GM12878 (cell line): ENCODE results near the gene RIIAD1. TPM values are rescaled to one million over a fixed set of nuclear protein-coding genes. Genes with fewer than 3 reads are reported as not detected.

Experiments
- ATAC-seq: fragments of 200-7000 bp; cut with Tn5 transposase; 3 replicates; pipeline ENCODE4 v1.9.1; 2020; ENCODE audit warnings: mild to moderate bottlenecking, moderate library complexity
- BruUV-seq: library from RNA; stranded (reverse); fragments of 400-500 nt; replicated peaks from 2 replicates; lab custom pipeline; 2021; lab: Mats Ljungman, UMichigan
- CTCF ChIA-PET: fragments of 300-600 bp; sonication (Branson Sonifier 250); formaldehyde crosslinking; extraction: SDS; loops from one replicate; lab custom pipeline; 2021; ENCODE audit warnings: inconsistent platforms; lab: Yijun Ruan, JAX
- POLR2A ChIA-PET: fragments of 350-600 bp; formaldehyde crosslinking; extraction: SDS; loops from one replicate; lab custom pipeline; 2021; ENCODE audit warnings: inconsistent platforms; lab: Charles Lee
- RAD21 ChIA-PET: fragments of 300-600 bp; sonication (Branson Sonifier 250); formaldehyde crosslinking; loops from one replicate; lab custom pipeline; 2023; ENCODE audit warnings: antibody characterized with exemption; ENCODE audit not compliant: unreplicated experiment; lab: Charles Lee
- SMC1A ChIA-PET: fragments of 300-600 bp; sonication (Branson Sonifier 250); formaldehyde crosslinking; loops from one replicate; lab custom pipeline; 2023; ENCODE audit not compliant: unreplicated experiment, uncharacterized antibody; lab: Charles Lee
- DNase-seq: peaks from one replicate; pipeline ENCODE4 v3.0.0-alpha.2; 2011; ENCODE audit warnings: low read depth, low spot score
- FAIRE-seq: peaks from 3 replicates; lab custom pipeline; 2011; peaks lifted over from hg19 to GRCh38; lab: Jason Lieb, UNC
- H2AFZ ChIP-seq: 2 replicates; pipeline ENCODE4 v1.6.0; 2011; ENCODE audit warnings: low read depth, low read length, control low read depth; ENCODE audit not compliant: control insufficient read depth
- H3K27ac ChIP-seq: 2 replicates; pipeline ENCODE4 v1.5.1; 2011; ENCODE audit warnings: control low read depth; ENCODE audit not compliant: control insufficient read depth, insufficient read depth
- H3K27me3 ChIP-seq, 2 experiments: replicated peaks in 1 of 2; 2 replicates each; pipeline versions ENCODE4 v1.6.0 to v1.6.1; 2011; ENCODE audit warnings: low read length in 1 of 2; ENCODE audit not compliant: control insufficient read depth in 2 of 2, insufficient read depth in 2 of 2
- H3K36me3 ChIP-seq, 2 experiments: 2 replicates each; pipeline ENCODE4 v1.5.1; 2011; ENCODE audit warnings: low read length in 1 of 2; ENCODE audit not compliant: control insufficient read depth in 2 of 2, insufficient read depth in 2 of 2
- H3K4me1 ChIP-seq: 2 replicates; pipeline ENCODE4 v1.6.1; 2011; ENCODE audit warnings: mild to moderate bottlenecking, low read length, moderate library complexity, mixed read lengths; ENCODE audit not compliant: control insufficient read depth, insufficient read depth
- H3K4me2 ChIP-seq: 2 replicates; pipeline ENCODE4 v1.6.0; 2011; ENCODE audit warnings: control low read depth; ENCODE audit not compliant: control insufficient read depth, insufficient read depth
- H3K4me3 ChIP-seq: fragments of 200-600 bp; sonication (generic); 2 replicates; pipeline ENCODE4 v1.5.1; 2016
- H3K79me2 ChIP-seq: 2 replicates; pipeline ENCODE4 v1.6.0; 2011; ENCODE audit warnings: low read length; ENCODE audit not compliant: control insufficient read depth, insufficient read depth
- H3K9ac ChIP-seq: 2 replicates; pipeline ENCODE4 v1.8.0; 2011; ENCODE audit warnings: low read length, control low read depth, mixed read lengths; ENCODE audit not compliant: control insufficient read depth, insufficient read depth
- H3K9me3 ChIP-seq: replicated peaks from 3 replicates; pipeline ENCODE4 v1.5.1; 2011; ENCODE audit warnings: mild to moderate bottlenecking, low read length; ENCODE audit not compliant: control insufficient read depth, insufficient read depth
- H4K20me1 ChIP-seq: 2 replicates; pipeline ENCODE4 v1.6.0; 2011; ENCODE audit not compliant: control insufficient read depth, insufficient read depth
- CBX3 ChIP-seq: fragments of 200-600 bp; sonication (generic); IDR thresholded peaks from 2 replicates; pipeline ENCODE4 v1.6.1; 2016; ENCODE audit warnings: low read depth, borderline replicate concordance
- E2F4 ChIP-seq: IDR thresholded peaks from 2 replicates; pipeline ENCODE4 v1.6.1; 2012; ENCODE audit warnings: low read depth, low read length, improper control_type of control experiment
- EGR1 ChIP-seq, 2 experiments: IDR thresholded peaks; 1 replicate in 1 of 2; 2 replicates in 1 of 2; pipeline ENCODE4 v1.6.1; 2011 to 2012; ENCODE audit warnings: low read depth in 2 of 2, low read length in 2 of 2, borderline replicate concordance in 1 of 2, mild to moderate bottlenecking in 1 of 2, moderate library complexity in 1 of 2
- KAT2A ChIP-seq: conservative IDR thresholded peaks from 2 replicates; pipeline ENCODE4 v1.6.1; 2011; ENCODE audit warnings: low read depth, low read length; ENCODE audit not compliant: control insufficient read depth
- KLF5 ChIP-seq: fragments of 450-650 bp; IDR thresholded peaks from 2 replicates; pipeline ENCODE4 v1.6.1; 2014; ENCODE audit warnings: mild to moderate bottlenecking; ENCODE audit not compliant: partially characterized antibody
- POU2F2 ChIP-seq: IDR thresholded peaks from 3 replicates; pipeline ENCODE4 v1.6.1; 2011; ENCODE audit warnings: low read depth, mild to moderate bottlenecking, low read length, borderline replicate concordance
- RUNX3 ChIP-seq: IDR thresholded peaks from 2 replicates; pipeline ENCODE4 v1.6.1; 2012; ENCODE audit warnings: low read length, inconsistent platforms
- SKIL ChIP-seq: fragments of 450-650 bp; IDR thresholded peaks from 2 replicates; pipeline ENCODE4 v1.6.1; 2017; ENCODE audit warnings: mild to moderate bottlenecking, low read depth, inconsistent platforms; ENCODE audit not compliant: poor library complexity, severe bottlenecking
- SMAD5 ChIP-seq: IDR thresholded peaks from 2 replicates; pipeline ENCODE4 v1.6.1; 2016; ENCODE audit warnings: antibody characterized with exemption, low read depth
- SPI1 ChIP-seq: IDR thresholded peaks from 2 replicates; pipeline ENCODE4 v1.6.1; 2011; ENCODE audit warnings: low read depth, mild to moderate bottlenecking, low read length, moderate library complexity, borderline replicate concordance; ENCODE audit not compliant: insufficient read depth
- SUZ12 ChIP-seq: fragments of 200-600 bp; sonication (generic); IDR thresholded peaks from one replicate; pipeline ENCODE4 v1.6.1; 2018; ENCODE audit warnings: antibody characterized with exemption, mild to moderate bottlenecking; ENCODE audit not compliant: unreplicated experiment
- ZBTB11 ChIP-seq: fragments of 450-650 bp; formaldehyde crosslinking; IDR thresholded peaks from 2 replicates; pipeline ENCODE4 v1.5.0; 2022; ENCODE audit warnings: mild to moderate bottlenecking, missing genetic modification characterization
- ZNF207 ChIP-seq: fragments of 450-650 bp; IDR thresholded peaks from 2 replicates; pipeline ENCODE4 v1.6.1; 2014; ENCODE audit warnings: antibody characterized with exemption, mild to moderate bottlenecking, borderline replicate concordance
- ZNF384 ChIP-seq: IDR thresholded peaks from 2 replicates; pipeline ENCODE4 v1.6.1; 2012; ENCODE audit warnings: low read depth, mild to moderate bottlenecking, low read length, improper control_type of control experiment, borderline replicate concordance
- WGBS: methylation state at CpG from one replicate; pipeline ENCODE4 v1.1.6; 2016; ENCODE audit warnings: low lambda C conversion rate; ENCODE audit not compliant: insufficient replicate concordance, insufficient coverage; ENCODE audit errors: missing lambda C conversion rate; 5-methylcytosine and 5-hydroxymethylcytosine counted together
- in situ Hi-C: fragments of 300-500 bp; cut with MboI; formaldehyde crosslinking; loops from 9 replicates; pipeline ENCODE4 v1.14.3; 2018; ENCODE audit warnings: mixed read lengths
- intact Hi-C: fragments of 100-400 bp; cut with micrococcal nuclease; formaldehyde crosslinking; loops from one replicate; pipeline ENCODE4 v1.14.2; 2022; ENCODE audit not compliant: unreplicated experiment
- polyA plus RNA-seq, 11 experiments: library from polyadenylated mRNA; depleted of rRNA in 4 of 11; unstranded in 6 of 11; stranded (reverse) in 5 of 11; fragments of >200 nt; fragmentation: Nextera tagmentation in 4 of 11; fragmentation: Illumina TruSeq in 1 of 11; extraction: Ambion mirVana in 4 of 11; extraction: Trizol in 1 of 11; gene quantifications; 1 replicate in 1 of 11; 2 replicates in 10 of 11; pipeline versions ENCODE4 v1.2.1 to v1.2.3, GENCODE V29; 2011 to 2016; ENCODE audit warnings: inconsistent platforms in 2 of 11, missing spikeins in 2 of 11, low read depth in 1 of 11
- total RNA-seq, 4 experiments: library from RNA; depleted of rRNA in 3 of 4; stranded (reverse); fragments of >200 nt in 3 of 4; fragmentation: Illumina TruSeq in 1 of 4; extraction: Trizol in 1 of 4; gene quantifications; 2 replicates each; pipeline versions ENCODE4 v1.2.1 to v1.2.3, GENCODE V29; 2013 to 2021

Gene RIIAD1
- total and polyA plus RNA-seq, 10 of the 15 experiments (the other 5 are each of a cell fraction or from before 2014, with no cell fraction given), result not detected

DNA sequence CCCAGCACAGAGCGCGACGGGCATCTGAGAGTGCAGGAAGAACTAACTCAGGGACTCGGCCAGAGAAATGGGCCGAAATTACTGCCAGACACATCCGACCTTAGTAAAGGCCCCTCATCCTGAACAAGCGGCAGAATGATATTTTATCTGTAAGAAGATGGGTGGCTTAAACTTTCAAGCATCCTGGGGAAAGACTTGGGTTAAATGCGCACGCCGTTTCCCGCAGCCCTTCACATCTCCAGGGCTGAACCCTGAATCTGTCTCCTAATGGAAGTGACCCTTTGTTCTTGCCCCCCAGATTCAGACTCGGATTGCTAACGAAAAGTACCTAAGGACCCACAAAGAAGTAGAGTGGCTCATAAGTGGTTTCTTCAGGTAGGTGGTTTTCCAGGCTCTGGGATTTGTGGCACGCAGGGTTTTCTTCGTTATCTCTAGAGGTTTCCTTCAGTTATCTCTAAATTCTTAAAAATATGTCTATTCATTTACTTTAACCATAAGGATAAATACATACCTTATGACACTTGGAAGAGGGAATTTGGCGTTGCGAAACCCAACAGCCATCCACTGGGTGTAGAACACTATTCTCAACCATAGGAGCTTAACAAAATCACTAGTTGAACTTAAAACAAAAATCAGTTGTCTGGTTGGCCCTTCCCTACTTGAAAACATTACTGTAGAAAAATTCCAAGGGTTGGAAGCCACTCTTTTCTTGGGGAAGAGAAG lies 627 bp downstream of the RIIAD1 start (continued):
- TF ChIP-seq EGR1 (IDR thresholded peaks at IDR 0.05; ENCODE audit: borderline replicate concordance in 1 of 2, low read depth in 2 of 2, low read length in 2 of 2) (no peak), ZNF207 (no peak), RUNX3 (no peak), SPI1 (no peak)

GRCh38 chr1:151723726-151724370 lies 2.5 kb downstream of the RIIAD1 start:
- TF ChIP-seq SMAD5, result no peak
- no peak for TF ChIP-seq CBX3
- no peak for TF ChIP-seq POU2F2
- TF ChIP-seq SKIL, result no peak
- TF ChIP-seq ZBTB11 (CRISPR knock-in tag), result no peak
- no peak for TF ChIP-seq ZNF384
- no peak for TF ChIP-seq ZNF207
- no peak for TF ChIP-seq KAT2A
- TF ChIP-seq E2F4, result no peak
- no peak for TF ChIP-seq SUZ12
- no peak for TF ChIP-seq KLF5
- FAIRE-seq (no peak), ATAC-seq (no peak), DNase-seq (no peak)
- Histone ChIP-seq H2AFZ (no peak overlapping the region), H3K4me3 (no peak overlapping the region), H3K4me2 (no peak overlapping the region), H3K79me2 (no peaks in the 10 kb centered on the region), H3K9ac (no peak overlapping the region), H4K20me1 (no peaks in the 10 kb centered on the region), H3K9me3 (no peaks in the 10 kb centered on the region), H3K4me1 (peaks cover 16% of the 10 kb centered on the region), H3K36me3 (no peaks in the 10 kb centered on the region), H3K27ac (no peak overlapping the region), H3K27me3 (peaks cover 0 to 6% of the 10 kb centered on the region in 2 experiments; a peak in 2 of 4 replicates)
- CTCF ChIA-PET, result no interaction called here
- intact Hi-C loops, result loop anchor here (5.0 kb wide), 1 partner anchor 107 kb away; no protein-coding TSS in a partner anchor
- POLR2A ChIA-PET, result no interaction called here
- WGBS, result 14% methylated on average over 3 of the region's 3 CpGs
- in situ Hi-C loops, result no loop called here
- SMC1A ChIA-PET, result no interaction called here
- RAD21 ChIA-PET, result no interaction called here
- BruUV-seq, result no TSS peak
